Endothelial cell of umbilical vein (primary cell): ENCODE measurements around the gene GALNT17. TPM values are rescaled to one million over a fixed set of nuclear protein-coding genes. Genes with fewer than 3 reads are reported as not detected.

ENCODE experiments used
- BruUV-seq: library from RNA; stranded (reverse); fragments of 400-500 nt; replicated peaks from 2 replicates; lab custom pipeline; 2021; lab: Mats Ljungman, UMichigan
- CTCF ChIA-PET: fragments of 300-600, 350-600 bp; sonication (Branson Sonifier 250); formaldehyde crosslinking; loops from one replicate; lab custom pipeline; 2021; ENCODE audit warnings: antibody characterized with exemption, inconsistent platforms; lab: Charles Lee
- POLR2A ChIA-PET: fragments of 300-600, 350-600 bp; sonication (Branson Sonifier 250); formaldehyde crosslinking; loops from one replicate; lab custom pipeline; 2021; ENCODE audit warnings: antibody characterized with exemption, inconsistent platforms; lab: Charles Lee
- DNase-seq: peaks from one replicate; pipeline ENCODE4 v3.0.0-alpha.2; 2011; ENCODE audit warnings: low read depth, low spot score
- FAIRE-seq: peaks from 2 replicates; lab custom pipeline; 2011; peaks lifted over from hg19 to GRCh38; lab: Jason Lieb, UNC
- H2AFZ ChIP-seq: 2 replicates; pipeline ENCODE4 v1.6.0; 2012; ENCODE audit warnings: low read depth, low read length, control low read depth, inconsistent platforms
- H3K27ac ChIP-seq: 2 replicates; pipeline ENCODE4 v1.5.1; 2011; ENCODE audit warnings: low read depth, mild to moderate bottlenecking, control low read depth, low read length, moderate library complexity; ENCODE audit not compliant: insufficient read depth
- H3K27me3 ChIP-seq, 2 experiments: 2 replicates each; pipeline versions ENCODE4 v1.6.0 to v1.6.1; 2011; ENCODE audit warnings: low read length in 2 of 2, mixed read lengths in 1 of 2; ENCODE audit not compliant: control insufficient read depth in 2 of 2, insufficient read depth in 2 of 2
- H3K36me3 ChIP-seq, 2 experiments: 2 replicates in 1 of 2; 3 replicates in 1 of 2; pipeline ENCODE4 v1.5.1; 2011; ENCODE audit warnings: low read length in 2 of 2, mild to moderate bottlenecking in 1 of 2, moderate library complexity in 1 of 2; ENCODE audit not compliant: control insufficient read depth in 2 of 2, insufficient read depth in 2 of 2; ENCODE audit errors: extremely low read depth in 1 of 2
- H3K4me1 ChIP-seq: 3 replicates; pipeline ENCODE4 v1.5.1; 2011; ENCODE audit warnings: mild to moderate bottlenecking, low read length; ENCODE audit not compliant: control insufficient read depth, insufficient read depth; ENCODE audit errors: extremely low read depth
- H3K4me2 ChIP-seq: 2 replicates; pipeline ENCODE4 v1.6.1; 2011; ENCODE audit warnings: low read length, control low read depth, mixed read lengths; ENCODE audit not compliant: insufficient read depth
- H3K4me3 ChIP-seq, 3 experiments: fragments of 200-600 bp in 1 of 3; sonication (generic), shearing (Covaris generic) in 1 of 3; replicated peaks in 1 of 3; 2 replicates each; pipeline ENCODE4 v1.5.1; 2011 to 2016; ENCODE audit warnings: control low read depth in 3 of 3, low read length in 3 of 3, mild to moderate bottlenecking in 2 of 3, inconsistent platforms in 1 of 3, low read depth in 1 of 3, moderate library complexity in 1 of 3; ENCODE audit not compliant: insufficient read depth in 1 of 3
- H3K79me2 ChIP-seq: 2 replicates; pipeline ENCODE4 v1.6.0; 2012; ENCODE audit warnings: low read length, inconsistent platforms; ENCODE audit not compliant: control insufficient read depth, insufficient read depth
- H3K9ac ChIP-seq: replicated peaks from 2 replicates; pipeline ENCODE3; 2011; ENCODE audit warnings: low read length, control low read depth; ENCODE audit not compliant: insufficient read depth; ENCODE audit errors: extremely low read depth
- H3K9me1 ChIP-seq: replicated peaks from 3 replicates; pipeline ENCODE4 v1.6.0; 2011; ENCODE audit warnings: mild to moderate bottlenecking, low read length; ENCODE audit not compliant: control insufficient read depth, insufficient read depth; ENCODE audit errors: extremely low read depth
- H3K9me3 ChIP-seq: replicated peaks from 2 replicates; pipeline ENCODE4 v1.5.1; 2012; ENCODE audit warnings: low read length, inconsistent platforms; ENCODE audit not compliant: control insufficient read depth, insufficient read depth
- H4K20me1 ChIP-seq: replicated peaks from 2 replicates; pipeline ENCODE3; 2011; ENCODE audit warnings: mild to moderate bottlenecking, low read length; ENCODE audit not compliant: control insufficient read depth, insufficient read depth; ENCODE audit errors: extremely low read depth
- EZH2 ChIP-seq: IDR thresholded peaks from 2 replicates; pipeline ENCODE4 v1.6.1; 2012; ENCODE audit warnings: borderline replicate concordance, low read depth, mild to moderate bottlenecking, moderate library complexity, low read length, inconsistent platforms; ENCODE audit not compliant: severe bottlenecking
- GATA2 ChIP-seq: IDR thresholded peaks from 2 replicates; pipeline ENCODE4 v1.7.0; 2011; ENCODE audit warnings: low read depth, mild to moderate bottlenecking, moderate library complexity, mixed read lengths, low read length; ENCODE audit not compliant: insufficient read length, insufficient read depth
- JUN ChIP-seq: IDR thresholded peaks from 2 replicates; pipeline ENCODE4 v1.6.1; 2011; ENCODE audit warnings: borderline replicate concordance, low read depth; ENCODE audit not compliant: insufficient read length, insufficient read depth
- MYC ChIP-seq: IDR thresholded peaks from one replicate; pipeline ENCODE4 v1.6.1; 2011; ENCODE audit warnings: mild to moderate bottlenecking, low read depth, low read length
- POLR2A ChIP-seq: IDR thresholded peaks from 2 replicates; pipeline ENCODE4 v1.6.1; 2012; ENCODE audit warnings: low read depth, mild to moderate bottlenecking, control low read depth, low read length
- POLR2AphosphoS5 ChIP-seq: IDR thresholded peaks from 2 replicates; pipeline ENCODE4 v1.6.1; 2012; ENCODE audit warnings: low read depth, mild to moderate bottlenecking, control low read depth, low read length, moderate library complexity; ENCODE audit not compliant: insufficient read depth
- dilution Hi-C: fragments of 300-500 bp; cut with MboI; formaldehyde crosslinking; loops from one replicate; pipeline ENCODE4 v1.15.0; 2019; ENCODE audit warnings: low sequenced_read_pairs; ENCODE audit not compliant: extremely low pct_ligation_motif_present
- intact Hi-C: fragments of 100-400 bp; cut with micrococcal nuclease; formaldehyde crosslinking; loops from one replicate; pipeline ENCODE4 v1.10.0; 2022
- polyA plus RNA-seq, 4 experiments: library from polyadenylated mRNA; depleted of rRNA in 3 of 4; stranded (reverse) in 3 of 4; unstranded in 1 of 4; fragments of >200 nt; gene quantifications; 2 replicates each; pipeline versions ENCODE4 v1.2.1 to v1.2.3, GENCODE V29; 2011 to 2012; ENCODE audit warnings: missing spikeins in 1 of 4
- total RNA-seq: library from RNA; stranded (reverse); gene quantifications from 2 replicates; pipeline ENCODE4 v1.2.3, GENCODE V29; 2021
- TF ChIP-seq, protein P1 (sequence below), 2 donors: IDR thresholded peaks; 1 replicate in 1 of 2; 2 replicates in 1 of 2; pipeline ENCODE4 v1.5.1; 2011; ENCODE audit warnings: low read length in 2 of 2, mild to moderate bottlenecking in 2 of 2, moderate library complexity in 2 of 2, control low read depth in 1 of 2, inconsistent platforms in 1 of 2, low read depth in 1 of 2; ENCODE audit not compliant: insufficient read depth in 1 of 2; ENCODE audit errors: extremely low read depth in 1 of 2

GALNT17 gene
- total and polyA plus RNA-seq, 2 donors (not counting 3 experiments of a cell fraction or from before 2014, with no cell fraction given) = not detected

DNA sequence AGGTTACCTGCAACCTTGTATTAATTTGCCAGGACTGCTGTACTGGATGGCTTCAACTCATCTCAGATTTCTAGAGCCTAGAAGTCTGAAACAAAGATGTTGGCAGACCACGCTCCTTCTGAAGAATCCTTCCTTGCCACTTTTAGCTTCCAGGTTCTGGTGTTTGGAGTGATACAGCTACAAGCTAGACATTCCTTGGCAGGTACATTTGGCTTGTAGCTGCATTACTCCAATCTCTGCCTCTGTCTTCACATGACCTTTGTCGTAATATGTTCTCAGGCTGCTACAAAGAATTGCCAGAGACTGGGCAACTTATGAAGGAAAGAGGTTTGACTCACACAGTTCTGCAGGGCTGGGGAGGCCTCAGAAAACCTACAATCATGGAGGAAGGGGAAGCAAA is 146.3 kb downstream of the GALNT17 start:
- Histone ChIP-seq H3K4me3 (no peak overlapping the region), H4K20me1 (no peaks in the 10 kb centered on the region), H3K79me2 (no peaks in the 10 kb centered on the region), H3K9me1 (no peaks in the 10 kb centered on the region), H3K9me3 (peaks cover 5% of the 10 kb centered on the region), H3K27ac (no peak overlapping the region), H3K27me3 (no peaks in the 10 kb centered on the region), H3K4me2 (no peak overlapping the region), H3K4me1 (no peaks in the 10 kb centered on the region), H2AFZ (no peak overlapping the region), H3K36me3 (no peaks in the 10 kb centered on the region), H3K9ac (no peak overlapping the region)
- FAIRE-seq (no peak), DNase-seq (no peak)
- dilution Hi-C loops = no loop called here
- ChIA-PET POLR2A (no interaction called here), CTCF (no interaction called here)
- BruUV-seq = no TSS peak
- intact Hi-C loops = no loop called here
- TF ChIP-seq GATA2 (no peak), MYC (no peak), POLR2AphosphoS5 (no peak), EZH2 (no peak), POLR2A (no peak), JUN (no peak)
- TF ChIP-seq, protein P1, sequence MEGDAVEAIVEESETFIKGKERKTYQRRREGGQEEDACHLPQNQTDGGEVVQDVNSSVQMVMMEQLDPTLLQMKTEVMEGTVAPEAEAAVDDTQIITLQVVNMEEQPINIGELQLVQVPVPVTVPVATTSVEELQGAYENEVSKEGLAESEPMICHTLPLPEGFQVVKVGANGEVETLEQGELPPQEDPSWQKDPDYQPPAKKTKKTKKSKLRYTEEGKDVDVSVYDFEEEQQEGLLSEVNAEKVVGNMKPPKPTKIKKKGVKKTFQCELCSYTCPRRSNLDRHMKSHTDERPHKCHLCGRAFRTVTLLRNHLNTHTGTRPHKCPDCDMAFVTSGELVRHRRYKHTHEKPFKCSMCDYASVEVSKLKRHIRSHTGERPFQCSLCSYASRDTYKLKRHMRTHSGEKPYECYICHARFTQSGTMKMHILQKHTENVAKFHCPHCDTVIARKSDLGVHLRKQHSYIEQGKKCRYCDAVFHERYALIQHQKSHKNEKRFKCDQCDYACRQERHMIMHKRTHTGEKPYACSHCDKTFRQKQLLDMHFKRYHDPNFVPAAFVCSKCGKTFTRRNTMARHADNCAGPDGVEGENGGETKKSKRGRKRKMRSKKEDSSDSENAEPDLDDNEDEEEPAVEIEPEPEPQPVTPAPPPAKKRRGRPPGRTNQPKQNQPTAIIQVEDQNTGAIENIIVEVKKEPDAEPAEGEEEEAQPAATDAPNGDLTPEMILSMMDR (IDR thresholded peaks at IDR 0.05; ENCODE audit: extremely low read depth in 1 of 2, insufficient read depth in 1 of 2, low read depth in 1 of 2, low read length in 2 of 2) = no peak
